ENCODE data around the gene KCTD19.

GRCh38 chr16:67271446-67271845 is 55.1 kb downstream of the KCTD19 start:
- TF ChIP-seq, protein P1, sequence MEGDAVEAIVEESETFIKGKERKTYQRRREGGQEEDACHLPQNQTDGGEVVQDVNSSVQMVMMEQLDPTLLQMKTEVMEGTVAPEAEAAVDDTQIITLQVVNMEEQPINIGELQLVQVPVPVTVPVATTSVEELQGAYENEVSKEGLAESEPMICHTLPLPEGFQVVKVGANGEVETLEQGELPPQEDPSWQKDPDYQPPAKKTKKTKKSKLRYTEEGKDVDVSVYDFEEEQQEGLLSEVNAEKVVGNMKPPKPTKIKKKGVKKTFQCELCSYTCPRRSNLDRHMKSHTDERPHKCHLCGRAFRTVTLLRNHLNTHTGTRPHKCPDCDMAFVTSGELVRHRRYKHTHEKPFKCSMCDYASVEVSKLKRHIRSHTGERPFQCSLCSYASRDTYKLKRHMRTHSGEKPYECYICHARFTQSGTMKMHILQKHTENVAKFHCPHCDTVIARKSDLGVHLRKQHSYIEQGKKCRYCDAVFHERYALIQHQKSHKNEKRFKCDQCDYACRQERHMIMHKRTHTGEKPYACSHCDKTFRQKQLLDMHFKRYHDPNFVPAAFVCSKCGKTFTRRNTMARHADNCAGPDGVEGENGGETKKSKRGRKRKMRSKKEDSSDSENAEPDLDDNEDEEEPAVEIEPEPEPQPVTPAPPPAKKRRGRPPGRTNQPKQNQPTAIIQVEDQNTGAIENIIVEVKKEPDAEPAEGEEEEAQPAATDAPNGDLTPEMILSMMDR (IDR thresholded peaks at IDR 0.05) = no peak
- no peak for TF ChIP-seq POLR2AphosphoS5 (IDR thresholded peaks at IDR 0.05)

Data from prostate gland (tissue), 2 donors.